GM18520 (cell line): ENCODE measurements around the gene TMEM131.

Experiments
- ATAC-seq: cut with Tn5 transposase; IDR thresholded peaks from one replicate; pipeline ENCODE4 v1.9.1; 2021; ENCODE audit not compliant: unreplicated experiment

The TMEM131 gene

DNA sequence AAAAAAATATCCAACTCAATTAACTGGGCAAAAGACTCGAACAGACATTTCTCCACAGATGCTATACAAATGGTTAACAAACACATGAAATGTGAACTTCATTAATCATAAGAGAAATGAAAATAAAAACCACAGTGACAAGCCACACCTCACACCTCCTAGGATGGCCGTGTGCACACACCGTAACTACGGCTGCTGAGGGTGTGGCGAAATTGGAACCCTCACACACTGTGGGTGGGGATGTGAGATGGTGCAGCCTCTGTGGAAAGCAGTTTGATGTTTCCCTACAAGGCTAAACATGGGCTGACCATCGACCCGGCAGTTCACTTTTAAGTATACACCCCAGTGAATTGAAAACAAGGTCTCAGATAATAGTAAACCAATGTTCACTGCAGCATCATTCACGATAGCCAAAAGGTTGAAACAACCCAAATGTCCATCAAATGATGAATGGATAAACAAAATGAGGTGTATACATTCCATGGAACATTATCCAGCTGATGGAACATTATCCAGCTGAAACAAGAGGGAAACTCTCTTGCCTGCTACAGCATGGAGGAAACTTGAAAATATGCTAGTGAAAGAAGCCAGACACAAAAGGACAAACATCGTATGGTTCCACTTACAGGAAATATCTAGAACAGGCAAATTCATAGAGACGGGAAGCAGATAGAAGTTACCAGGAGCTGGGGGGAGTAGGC lies 250.1 kb downstream of the TMEM131 start:
- peak; percentile 60 for ATAC-seq

DNA sequence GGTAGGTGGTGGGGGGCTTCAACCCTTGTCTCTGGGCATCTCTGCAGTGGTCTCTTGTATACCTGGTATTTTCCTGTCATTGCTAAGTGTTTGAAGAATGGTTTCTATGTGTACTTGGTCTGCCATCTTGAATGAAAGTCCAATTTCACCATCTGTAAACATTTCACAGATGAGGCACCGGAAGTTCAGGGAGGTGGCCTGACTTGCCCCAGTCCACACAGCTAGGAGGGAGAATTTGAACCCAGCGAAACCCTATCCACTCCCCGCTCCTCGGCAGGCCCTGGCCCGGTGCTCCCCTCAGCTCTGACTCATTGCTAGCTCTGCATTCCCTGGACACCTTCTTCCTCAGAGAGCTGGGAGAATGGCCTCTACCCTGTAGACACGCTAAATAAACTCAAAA lies 251.8 kb downstream of the TMEM131 start:
- ATAC-seq = no peak

DNA sequence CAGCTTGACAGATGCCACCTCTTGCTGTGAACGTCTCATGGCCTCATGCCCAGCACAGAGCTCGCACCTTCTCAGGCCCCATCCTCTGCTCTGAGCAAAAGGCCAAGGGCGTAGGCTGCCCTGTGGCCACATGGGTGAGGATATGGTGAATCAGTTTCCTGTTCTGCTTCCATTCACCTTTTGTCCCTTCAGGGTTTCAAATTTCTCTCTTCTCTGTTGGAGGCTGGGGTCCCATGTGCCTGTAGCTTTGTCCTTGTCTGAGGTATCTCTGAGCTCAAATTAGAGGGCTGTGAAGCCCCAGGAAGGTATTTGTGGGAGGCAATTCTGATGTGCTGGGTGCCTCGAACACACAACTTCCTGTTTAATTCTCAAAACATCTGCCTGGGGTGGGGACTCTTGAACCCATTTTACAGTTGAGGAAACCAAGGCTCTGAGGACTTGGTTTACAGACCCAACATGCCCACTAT lies 253.3 kb downstream of the TMEM131 start:
- no peak for ATAC-seq

DNA sequence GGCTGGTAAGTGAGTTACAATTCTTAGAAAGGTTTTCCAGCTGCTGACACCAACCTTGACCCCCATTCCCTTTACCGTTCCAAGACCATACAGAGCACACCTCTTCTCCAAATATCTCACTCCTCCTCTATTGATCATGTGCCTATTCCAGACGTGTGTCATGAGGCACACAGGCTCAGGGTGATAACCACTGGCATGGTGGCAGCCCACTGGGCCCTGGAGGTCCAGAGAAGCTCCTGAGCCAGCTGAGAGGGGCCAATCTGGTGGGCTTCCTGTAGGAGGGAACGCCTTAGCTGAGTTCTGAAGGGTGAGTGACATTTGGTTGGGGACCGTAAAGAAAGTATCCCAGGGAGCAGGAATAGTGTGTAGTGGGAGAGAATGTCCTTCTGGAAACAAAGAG lies 254.1 kb downstream of the TMEM131 start:
- ATAC-seq = no peak

DNA sequence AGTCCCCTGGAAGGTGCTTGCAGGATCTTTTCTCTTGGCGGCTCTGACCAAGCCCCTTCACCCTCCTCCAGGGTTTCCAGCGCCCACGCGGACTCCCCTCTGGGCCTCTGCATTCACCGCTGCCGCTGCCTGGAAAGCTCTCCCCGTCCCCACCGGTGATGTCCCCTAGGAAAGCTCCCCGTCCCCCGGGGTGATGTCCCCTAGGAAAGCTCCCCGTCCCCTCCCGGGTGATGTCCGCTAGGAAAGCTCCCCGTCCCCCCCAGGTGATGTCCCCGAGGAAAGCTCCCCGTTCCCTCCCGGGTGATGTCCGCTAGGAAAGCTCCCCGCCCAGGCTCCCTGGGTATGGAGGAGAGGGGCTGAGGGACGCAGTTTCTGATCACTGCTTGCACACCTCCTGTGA lies 254.5 kb downstream of the TMEM131 start:
- ATAC-seq = no peak

DNA sequence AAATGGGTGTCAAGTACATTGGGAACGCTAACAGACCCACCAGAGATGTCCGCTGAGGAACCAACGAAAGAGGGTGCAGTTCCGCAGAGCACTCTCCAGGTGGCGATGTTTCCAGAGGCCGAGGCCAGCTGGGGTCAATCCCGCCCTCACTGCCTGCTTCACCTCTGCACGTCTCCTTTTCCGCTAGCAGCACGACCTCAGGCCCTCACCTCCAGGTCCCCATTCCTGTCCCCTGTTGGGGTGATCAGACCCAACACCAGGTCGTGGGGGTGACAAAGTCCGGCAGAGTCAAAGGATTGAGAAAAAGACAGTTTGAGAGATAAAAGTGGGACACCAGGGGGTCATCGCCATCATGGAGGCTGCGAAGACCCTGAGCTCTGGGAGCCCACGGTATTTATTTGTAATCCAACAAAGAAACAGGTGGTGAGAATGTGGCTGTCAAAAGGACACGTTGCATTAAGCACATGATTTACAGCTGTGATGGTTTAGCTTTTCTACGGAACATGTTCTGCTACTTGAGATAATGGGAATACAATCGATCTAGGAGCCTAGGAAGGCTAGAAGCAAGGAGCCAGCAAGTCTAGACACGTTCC lies 255.1 kb downstream of the TMEM131 start:
- ATAC-seq = no peak

DNA sequence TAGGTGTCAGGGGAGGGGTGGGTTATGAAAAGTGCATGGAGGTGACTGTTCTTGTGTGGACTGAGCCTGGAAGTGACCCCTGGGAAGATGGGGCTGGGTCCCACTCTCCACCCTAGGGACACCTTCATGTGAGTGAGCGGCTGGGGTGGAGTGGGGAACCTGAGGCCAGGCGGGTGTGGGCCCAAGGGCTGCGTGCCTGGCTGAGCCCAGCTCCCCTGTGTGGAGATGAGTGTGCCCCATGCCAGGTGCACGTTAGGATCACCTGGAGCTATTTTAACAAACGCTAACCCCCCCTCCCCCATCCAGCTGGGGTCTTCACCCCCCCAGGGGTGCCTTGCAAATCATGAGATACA lies 255.9 kb downstream of the TMEM131 start:
- ATAC-seq = no peak

DNA sequence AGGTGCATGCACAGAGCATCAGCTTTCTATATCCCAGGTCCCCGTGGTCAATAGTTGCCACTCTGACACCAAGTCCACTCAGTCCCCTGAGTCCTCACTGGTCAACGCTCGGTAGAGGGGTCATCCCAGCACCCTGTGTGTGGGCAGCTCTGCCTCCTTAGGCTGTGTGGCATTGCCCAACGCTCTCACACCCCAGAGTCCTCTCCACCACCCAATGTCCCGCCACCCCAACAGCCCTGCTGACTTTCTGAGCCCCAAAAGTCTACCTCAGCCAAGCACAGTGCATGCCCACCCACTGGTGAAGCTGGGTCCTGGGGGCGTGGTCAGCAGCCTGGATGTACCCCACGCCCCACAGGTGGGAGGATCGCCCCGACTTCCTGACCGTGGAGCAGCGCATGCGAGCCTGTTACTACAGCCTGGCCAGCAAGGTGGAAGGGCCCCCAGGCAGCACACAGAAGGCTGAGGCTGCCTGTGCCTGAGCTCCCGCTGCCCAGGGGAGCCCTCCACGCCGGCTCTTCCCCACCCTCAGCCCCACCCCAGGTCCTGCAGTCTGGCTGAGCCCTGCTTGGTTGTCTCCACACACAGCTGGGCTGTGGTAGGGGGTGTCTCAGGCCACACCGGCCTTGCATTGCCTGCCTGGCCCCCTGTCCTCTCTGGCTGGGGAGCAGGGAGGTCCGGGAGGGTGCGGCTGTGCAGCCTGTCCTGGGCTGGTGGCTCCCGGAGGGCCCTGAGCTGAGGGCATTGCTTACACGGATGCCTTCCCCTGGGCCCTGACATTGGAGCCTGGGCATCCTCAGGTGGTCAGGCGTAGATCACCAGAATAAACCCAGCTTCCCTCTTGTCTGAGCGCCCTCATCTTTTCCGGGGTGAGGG lies 256.5 kb downstream of the TMEM131 start:
- no peak for ATAC-seq

DNA sequence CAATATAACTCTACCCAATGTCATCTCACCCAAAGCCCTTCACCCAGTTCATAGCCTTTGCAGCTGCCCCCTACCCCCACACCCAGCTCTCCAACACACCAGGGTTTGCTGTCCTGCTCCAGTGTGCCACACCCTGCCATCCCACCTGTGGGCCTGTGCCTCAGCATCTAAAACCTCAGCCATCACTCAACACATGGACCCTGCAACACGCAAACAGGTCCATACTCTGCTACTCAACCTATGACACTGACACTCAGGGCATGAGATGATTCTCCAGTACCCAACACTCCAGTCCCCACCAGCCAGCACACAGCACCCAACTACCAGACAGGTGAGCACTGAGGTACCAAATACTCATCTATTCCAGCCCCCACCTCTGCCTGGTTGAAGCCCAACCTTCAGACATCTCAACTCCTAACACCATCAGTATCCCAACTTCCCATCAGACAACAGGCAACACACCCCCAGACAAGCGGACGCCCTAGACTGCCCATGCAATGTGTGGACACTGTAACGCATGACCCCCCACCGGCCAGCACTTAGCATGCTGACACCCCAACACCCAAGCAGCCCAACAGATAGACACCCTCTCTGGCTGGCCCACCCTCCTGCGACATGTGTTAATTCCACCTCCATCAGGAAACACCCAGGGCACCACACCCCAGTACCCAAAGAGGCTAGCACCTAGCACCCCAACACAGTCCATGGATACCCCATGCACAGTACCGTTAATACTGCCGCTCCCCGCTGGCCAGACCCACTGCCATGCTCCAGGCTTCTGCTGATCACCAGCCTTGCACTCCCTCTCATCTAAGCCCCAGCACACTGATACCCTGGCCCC lies 257.3 kb downstream of the TMEM131 start:
- no peak for ATAC-seq

DNA sequence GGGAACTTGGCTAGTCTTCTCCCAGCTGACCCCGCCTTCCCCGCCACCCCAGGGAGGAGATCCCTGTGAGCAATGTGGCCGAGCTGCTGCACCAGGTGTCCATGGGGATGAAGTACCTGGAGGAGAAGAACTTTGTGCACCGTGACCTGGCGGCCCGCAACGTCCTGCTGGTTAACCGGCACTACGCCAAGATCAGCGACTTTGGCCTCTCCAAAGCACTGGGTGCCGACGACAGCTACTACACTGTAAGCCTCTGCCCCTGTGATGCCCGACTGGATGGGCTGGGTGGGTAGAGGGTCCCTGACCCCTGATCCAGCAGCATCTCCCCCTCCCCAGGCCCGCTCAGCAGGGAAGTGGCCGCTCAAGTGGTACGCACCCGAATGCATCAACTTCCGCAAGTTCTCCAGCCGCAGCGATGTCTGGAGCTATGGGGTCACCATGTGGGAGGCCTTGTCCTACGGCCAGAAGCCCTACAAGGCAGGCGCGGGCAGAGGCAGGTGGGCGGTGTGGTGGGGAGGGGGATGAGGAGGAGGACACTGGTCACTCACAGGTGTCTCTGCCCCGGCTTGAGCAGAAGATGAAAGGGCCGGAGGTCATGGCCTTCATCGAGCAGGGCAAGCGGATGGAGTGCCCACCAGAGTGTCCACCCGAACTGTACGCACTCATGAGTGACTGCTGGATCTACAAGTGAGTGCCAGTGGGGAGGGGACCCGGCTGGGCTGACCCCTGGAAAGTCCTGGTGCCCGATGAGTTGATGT lies 258.1 kb downstream of the TMEM131 start:
- ATAC-seq = no peak

DNA sequence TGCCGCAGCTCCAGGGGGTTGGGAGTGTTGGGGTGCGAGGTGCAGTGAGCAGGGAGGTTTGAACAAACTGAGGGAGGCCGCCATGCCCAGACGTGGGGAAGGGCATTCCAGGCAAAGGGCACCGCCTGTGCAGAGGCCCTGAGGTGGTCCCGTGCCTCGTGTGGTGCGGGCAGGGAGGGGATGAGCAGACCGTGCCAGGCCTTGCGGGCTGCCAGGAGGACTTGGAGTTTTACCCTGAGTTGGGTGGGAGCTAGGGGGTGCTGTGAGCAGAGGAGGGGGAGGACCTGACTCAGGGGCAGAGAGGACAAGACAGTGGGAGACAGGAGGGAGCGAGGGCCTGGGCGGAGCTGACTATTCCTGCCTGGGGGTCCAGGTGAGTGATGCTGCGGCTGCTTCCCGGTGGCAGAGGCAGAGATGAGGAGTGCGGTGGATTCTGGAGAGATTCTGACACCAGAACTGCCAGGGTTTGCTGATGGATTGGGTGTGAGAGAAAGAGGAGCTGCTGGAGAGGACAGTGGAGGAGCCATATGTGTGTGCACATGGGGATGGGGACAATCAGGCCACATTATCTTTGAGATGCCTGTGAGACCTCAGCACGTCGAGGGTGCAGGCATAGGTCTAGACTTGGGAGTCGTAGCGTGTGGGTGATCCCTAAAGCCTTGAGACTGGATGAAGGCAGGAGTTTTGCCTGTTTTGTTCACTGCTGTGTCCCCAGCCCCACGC lies 259.0 kb downstream of the TMEM131 start:
- ATAC-seq = no peak

DNA sequence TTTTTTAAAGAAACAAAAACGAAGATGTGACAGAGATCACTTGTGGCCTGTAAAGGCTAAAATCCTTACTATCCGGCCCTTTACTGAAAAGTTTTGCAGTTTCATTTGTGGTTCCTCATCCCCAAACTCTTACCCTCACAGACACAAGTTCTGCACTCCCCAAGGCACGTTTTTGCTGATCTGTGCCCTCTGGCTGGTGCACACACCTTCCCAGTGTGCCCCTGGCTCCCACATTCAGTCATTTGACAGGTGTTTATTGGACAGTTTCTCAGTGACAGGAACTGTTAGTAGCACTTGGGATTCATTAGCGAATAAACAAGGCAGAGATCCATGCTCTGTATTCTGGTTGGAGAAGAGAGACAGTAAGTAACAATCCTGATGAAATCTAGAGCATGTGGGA lies 259.6 kb downstream of the TMEM131 start:
- no peak for ATAC-seq

DNA sequence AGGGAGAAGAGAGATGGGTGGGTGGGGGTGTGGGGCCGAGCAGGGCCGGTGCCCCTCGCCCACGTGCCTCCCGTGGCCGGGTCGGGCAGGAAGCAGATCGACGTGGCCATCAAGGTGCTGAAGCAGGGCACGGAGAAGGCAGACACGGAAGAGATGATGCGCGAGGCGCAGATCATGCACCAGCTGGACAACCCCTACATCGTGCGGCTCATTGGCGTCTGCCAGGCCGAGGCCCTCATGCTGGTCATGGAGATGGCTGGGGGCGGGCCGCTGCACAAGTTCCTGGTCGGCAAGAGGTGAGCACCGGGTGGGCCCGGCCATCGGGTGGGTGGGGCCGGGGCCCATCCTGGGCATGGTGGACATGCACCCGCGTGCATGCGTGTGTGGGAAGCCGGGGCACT lies 260.6 kb downstream of the TMEM131 start:
- ATAC-seq = no peak

DNA sequence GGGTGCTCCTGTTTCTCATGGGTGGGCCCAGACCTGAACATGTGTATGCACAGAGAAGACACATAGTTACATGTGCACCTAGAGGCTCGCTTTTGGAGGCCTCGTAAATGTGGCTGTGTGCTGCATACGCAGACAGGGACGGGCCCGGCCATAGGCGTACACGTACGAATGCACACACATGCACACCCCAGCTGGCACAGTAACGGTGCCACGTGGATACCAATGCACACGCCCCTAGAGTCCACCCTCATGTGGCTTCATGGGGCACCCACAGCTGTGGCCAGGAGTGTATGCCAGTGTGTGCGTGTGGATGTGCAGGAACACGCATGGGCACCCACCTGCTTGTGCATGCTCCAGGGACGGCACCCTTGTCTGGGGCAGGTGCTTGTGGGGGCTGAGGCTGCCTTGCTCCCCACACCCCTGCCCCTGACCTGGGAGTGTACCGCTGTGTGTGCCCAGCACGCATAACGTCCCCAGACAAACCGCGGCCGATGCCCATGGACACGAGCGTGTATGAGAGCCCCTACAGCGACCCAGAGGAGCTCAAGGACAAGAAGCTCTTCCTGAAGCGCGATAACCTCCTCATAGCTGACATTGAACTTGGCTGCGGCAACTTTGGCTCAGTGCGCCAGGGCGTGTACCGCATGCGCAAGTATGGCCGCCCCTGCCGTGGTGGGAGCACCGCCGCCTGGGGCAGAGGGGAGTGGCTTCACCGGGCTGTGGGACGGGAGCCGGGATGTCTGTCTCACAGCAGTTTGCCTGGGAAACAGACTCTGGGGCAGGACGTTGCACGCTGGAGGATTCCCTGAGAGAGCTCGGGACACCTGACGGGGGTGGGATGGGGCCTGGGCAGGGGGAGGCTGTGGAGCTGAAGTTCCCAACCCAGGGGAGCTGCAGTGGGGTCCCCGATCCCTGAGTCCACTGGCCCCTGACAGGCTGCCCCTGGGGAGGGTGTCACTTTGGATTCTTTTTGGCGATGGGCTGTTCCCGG lies 261.4 kb downstream of the TMEM131 start:
- no peak for ATAC-seq

DNA sequence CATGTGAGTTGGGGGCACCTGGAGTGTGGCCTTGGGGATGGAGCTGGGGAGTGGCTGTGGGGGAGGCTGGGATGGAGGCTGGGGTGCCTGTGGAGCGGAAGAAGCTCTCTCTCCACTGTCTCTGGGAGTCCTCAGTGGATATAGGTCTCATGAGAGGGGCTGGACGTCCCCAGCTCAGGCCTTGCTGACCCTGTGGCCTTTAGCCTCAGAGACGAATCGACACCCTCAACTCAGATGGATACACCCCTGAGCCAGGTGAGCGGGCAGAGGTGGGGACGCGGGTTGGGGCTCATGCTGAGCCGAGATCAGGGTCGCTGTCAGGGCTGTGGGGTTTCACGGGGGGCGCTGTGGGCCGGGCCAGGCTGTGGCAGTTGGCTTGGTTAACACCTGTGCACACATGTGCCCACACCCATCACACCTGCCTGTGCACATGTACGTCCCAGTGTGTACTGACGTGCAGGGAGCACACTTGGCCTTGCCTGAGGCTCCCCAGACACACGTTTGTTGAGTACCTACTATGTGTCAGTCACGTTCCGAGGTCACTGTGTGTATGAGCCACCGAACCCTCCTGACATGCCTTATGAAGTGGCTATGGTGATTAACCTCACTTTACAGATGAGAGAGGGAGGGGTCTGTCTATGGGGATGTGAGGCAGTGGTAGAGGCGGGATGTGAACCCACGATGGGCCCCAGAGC lies 262.3 kb downstream of the TMEM131 start:
- no peak for ATAC-seq

DNA sequence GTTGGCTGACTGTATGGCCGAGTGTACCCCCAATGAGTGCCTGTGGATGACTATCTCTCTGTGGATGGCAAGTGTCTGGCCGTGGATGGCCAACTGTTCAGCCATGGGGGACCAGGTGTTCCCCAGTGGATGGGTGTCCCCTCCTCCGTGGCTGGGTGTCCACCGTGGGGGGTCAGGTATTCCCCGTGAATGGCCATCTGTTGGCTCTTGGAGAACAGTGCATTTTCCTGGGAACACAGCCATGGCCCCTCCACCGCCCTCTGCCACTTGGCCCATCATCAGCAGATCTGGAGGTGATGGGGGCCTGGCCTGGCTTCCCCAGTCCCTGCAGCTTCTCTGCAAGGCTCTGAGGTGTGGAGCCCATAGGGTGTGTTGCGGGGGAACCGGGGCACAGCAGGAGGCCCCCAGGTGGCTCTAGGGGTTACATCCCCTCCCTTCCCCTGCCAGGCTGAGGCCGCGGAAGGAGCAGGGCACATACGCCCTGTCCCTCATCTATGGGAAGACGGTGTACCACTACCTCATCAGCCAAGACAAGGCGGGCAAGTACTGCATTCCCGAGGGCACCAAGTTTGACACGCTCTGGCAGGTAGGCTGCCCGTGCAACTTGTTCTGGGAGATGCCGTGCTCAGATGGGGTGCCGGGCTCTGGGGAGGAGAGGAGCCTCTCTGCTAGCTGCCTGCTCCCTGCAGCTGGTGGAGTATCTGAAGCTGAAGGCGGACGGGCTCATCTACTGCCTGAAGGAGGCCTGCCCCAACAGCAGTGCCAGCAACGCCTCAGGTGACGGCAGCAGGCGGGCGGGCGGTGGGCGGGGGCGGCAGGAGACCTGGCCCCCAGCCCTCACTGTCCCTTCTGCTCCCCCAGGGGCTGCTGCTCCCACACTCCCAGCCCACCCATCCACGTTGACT lies 263.1 kb downstream of the TMEM131 start:
- no peak for ATAC-seq
